ENCODE results near the gene PSPN.

The PSPN gene, protein sequence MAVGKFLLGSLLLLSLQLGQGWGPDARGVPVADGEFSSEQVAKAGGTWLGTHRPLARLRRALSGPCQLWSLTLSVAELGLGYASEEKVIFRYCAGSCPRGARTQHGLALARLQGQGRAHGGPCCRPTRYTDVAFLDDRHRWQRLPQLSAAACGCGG

DNA sequence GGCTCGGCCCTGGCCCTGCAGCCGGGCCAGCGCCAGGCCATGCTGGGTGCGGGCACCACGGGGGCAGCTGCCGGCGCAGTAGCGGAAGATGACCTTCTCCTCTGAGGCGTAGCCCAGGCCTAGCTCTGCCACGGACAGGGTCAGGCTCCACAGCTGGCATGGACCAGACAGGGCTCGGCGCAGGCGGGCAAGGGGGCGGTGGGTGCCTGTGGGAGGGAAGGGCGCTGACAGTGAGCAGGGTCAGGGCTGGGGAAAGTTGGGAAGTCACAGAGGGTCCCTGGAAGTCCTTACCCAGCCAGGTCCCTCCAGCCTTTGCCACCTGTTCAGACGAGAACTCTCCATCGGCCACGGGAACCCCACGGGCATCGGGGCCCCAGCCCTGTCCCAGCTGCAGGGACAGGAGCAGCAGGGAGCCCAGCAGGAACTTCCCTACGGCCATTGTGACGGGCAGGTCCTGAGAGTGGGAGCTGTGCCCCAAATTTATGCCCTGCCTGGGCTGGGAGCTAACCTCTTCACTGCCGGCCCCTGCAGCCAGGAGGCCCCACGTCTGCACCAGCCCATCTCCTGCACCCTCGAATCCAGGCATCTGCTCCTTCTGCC lies at the start of gene PSPN:
TSS of gene PSPN (minus strand) at position 523 of the 600 bp plus-strand sequence. CDS start at position 439, 84 bp downstream.
- DNase-seq (ENCODE audit: low spot score), result no peak

DNA sequence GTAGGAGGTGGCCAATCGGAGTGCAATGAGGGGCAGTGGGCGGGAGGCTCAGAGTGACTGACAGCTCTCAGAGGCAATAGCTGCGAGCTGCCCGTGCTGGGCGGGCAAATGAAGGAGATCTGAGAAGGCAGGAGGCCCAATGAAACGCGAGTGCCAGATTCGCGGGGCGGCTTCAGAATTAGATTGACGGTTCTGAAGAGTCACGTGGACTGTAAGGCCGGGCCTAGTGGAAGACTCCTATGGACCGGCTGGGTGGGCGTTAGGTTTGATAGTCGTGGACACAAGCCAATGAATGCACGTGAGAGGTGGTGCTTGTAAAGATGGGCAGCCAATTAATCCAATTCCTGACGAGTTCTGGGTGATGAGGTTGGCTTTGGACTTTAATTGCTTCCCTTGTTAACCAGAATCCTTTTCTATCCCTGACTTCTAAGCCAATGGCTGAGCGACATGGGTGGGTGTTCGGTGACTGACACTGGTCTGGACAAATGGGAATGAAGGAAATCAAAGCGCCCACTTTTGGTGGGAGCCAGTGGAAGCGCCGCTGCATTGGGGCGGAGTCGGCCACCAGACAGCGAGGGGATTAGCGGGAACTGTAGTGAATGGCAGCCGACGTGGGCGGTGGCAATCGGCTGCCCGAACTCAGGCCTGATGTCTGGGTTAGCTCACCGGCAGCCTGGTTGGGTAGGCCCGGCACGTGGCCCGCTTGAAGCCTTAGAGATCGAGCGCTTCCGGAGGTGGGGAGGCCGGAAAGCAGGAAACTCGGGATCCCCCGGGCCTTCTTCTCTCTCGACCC lies 49.4 kb upstream of the PSPN start:
- peak; percentile 100 for DNase-seq (ENCODE audit: low spot score)

GRCh38 chr19:6424195-6424938 lies 48.6 kb upstream of the PSPN start, which contains the start of gene KHSRP:
Gene KHSRP, minus strand, starts transcription at chr19:6424811. Its CDS starts 110 bp downstream, at chr19:6424701.
- DNase-seq (ENCODE audit: low spot score), result no peak

- peak; percentile 30 for DNase-seq (ENCODE audit: low spot score)
Observed at GRCh38 chr19:6423499-6424194, 47.9 kb upstream of the PSPN start.

DNA sequence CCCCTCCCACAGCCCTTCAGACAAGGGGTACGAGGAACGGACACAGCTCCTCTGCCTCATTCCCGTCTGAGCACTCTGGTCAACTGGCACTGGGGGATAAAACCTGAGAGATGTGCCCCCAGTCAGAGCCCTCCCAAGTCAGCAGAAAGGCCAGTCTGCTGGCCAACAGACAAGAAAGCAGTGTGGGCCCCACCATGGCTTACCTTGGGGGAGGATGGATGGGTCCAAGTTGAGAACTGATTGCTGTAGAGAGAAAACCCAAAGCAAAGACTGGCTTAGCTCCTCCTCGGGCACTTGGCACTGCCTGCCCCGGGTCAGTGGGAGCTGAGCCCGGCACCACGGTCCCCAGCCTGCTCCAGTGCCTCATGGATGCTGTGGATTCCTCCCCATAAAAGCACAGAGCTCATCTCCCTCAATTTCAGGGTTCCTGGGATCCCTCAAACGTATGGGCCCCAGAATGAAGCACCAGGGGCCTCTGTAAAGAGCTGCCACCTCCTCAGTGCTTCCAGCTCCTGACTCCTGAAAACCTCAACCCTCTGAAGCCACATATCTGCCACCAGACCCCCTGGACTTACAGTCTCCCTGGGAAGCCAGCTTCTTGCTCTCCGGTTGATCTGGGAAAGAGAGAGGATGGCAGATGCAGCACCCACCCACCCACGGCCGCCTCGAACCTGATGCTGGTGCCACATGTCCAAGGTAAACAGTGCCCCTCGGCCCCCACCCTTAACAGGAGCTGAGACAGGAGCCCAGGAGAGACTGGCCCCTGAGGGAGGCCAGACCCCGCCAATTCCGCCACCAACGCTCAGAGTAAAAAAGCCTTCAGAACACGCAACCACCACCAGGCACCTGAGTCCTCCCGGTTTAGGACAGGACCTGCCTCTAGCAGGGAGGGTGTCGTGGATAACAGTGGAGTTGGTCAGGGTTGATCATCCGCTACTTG lies 45.6 kb upstream of the PSPN start:
- DNase-seq (ENCODE audit: low spot score), result no peak

- no peak for DNase-seq (ENCODE audit: low spot score)
Observed at GRCh38 chr19:6418562-6418932, 42.8 kb upstream of the PSPN start.

GRCh38 chr19:6417713-6418561 lies 42.2 kb upstream of the PSPN start:
- DNase-seq (ENCODE audit: low spot score), result no peak

DNA sequence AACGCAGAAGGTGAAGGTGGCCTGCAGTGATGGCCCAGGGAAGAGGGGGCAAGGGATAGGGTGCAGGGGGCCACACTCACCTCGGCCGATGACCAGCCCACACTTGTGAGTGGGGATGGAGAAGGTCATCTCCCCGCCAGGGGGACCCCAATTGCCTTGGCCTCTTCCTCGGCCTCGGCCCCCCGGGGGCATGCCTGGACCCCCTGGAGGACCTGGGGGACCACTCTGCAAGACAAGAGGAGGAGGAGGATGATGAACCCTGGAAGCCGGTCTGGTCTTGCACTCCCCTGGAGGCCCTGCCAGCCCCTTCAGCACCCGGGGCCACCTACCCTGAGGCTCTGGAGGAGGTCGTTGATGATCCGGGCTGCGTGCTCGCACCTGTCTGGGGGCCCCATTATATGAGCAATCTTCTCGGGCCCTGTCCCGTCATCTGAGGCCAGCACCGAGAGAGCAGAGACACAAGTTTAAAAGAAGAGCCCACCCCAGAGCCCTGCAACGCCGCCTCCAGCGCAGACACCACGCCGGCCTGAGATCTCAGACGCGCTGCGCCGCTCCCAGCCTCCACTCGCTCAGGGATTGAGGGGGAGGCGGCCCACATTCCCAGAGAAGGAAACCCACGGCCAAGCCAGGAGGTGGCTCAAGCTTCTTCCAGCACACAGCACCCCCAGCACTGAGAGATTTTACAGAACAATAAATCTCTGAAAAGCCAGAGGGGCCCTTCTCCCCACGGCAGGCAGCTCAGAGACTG lies 41.1 kb upstream of the PSPN start:
- DNase-seq (ENCODE audit: low spot score), result no peak

DNA sequence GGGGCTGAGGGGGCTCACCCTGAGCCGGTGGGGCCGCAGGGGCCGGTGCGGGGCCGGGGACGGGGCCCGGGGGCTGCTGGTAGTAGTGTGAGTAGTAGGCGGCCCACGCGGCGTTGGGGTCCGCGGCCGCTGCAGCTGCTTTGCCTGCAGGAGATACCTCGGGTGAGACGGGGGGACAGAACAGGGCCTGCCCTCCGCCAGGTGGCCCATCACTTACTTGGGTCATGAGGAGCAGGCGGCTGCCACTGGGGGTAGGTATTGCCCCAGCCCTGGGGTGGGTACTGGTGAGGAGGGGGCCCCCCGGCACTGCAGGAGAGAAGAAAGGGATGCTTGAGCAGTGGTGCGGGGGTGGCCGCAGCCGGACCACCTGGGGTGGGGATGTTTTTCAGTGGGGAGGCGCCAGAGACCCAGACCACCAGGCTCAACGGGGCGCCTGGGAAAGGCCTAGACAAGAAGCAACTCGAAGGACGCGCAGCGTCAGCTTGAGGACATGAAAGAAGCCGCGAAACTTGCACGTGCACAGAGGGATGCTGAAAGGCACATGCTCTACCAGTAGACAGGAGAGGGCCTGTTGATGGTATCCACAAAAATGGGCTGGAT lies 40.0 kb upstream of the PSPN start:
- no peak for DNase-seq (ENCODE audit: low spot score)

GRCh38 chr19:6414793-6415590 lies 39.3 kb upstream of the PSPN start:
- no peak for DNase-seq (ENCODE audit: low spot score)

DNA sequence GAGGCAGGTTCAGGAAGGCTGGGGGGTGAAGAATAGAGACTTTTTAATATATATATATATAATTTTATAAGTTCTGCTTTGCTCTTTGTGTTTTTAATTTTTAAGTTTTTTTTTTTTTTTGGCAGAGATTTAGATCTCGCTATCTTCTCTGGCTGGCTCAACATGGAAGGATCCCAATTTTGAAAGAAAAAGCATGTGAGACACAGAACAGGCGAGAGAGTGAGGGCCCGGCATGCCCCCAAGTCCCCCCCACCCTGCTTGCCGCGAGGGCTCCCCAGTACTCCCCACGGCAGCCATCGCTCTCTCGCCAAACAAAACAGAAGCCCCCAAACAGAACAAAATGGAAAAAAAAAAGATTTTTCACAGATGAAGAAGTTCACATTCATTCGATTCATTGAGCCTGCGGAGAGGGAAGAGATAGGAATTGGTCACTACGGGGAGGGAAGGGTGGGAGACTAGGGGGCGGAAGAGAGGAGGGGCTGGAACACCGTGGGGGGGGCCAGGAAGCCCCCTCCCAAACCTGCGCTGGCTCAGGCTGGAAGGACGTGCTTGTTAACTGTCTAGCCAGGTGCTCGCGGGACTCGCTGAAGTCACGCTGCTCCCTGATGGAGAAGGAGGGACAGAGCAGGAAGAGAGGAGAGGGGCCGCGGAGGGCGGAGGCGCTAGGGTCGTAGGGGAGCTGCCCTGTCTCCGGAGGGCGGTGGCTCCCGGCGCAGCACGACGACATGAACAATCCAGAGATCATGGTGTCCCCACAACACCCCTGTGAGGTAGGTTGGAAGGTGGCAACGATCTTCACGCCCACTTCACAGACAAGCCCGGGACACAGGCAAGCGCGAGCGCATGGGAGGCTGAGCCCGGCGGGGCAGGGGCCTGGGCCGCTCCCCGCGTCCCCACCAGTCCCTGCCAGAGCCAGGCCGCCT lies 38.2 kb upstream of the PSPN start:
- DNase-seq (ENCODE audit: low spot score), result no peak

GRCh38 chr19:6413291-6413690 lies 37.6 kb upstream of the PSPN start:
- no peak for DNase-seq (ENCODE audit: low spot score)

GRCh38 chr19:6412447-6413091 lies 36.8 kb upstream of the PSPN start:
- no peak for DNase-seq (ENCODE audit: low spot score)

GRCh38 chr19:6412061-6412446 lies 36.3 kb upstream of the PSPN start:
- DNase-seq (ENCODE audit: low spot score), result no peak

DNA sequence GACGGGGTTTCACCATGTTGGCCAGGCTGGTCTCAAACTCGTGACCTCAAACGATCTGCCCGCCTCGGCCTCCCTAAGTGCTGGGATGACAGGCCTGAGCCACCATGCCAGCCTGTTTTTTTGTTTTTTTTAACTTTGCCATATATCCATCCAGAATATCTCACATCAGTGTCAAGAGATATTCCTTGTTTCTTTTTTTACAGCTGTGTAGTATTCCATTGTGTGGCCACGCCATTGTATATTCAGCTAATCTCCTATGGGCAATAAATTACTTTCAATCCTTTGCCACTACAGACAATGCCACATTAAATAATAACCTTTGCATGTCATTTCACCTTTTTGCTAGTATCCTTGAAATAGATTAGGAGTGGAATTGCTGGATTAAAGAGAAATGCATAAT lies 33.6 kb upstream of the PSPN start:
- DNase-seq (ENCODE audit: low spot score), result no peak

- DNase-seq (ENCODE audit: low spot score), result no peak
Observed at GRCh38 chr19:6406401-6406800, 30.7 kb upstream of the PSPN start.

Data from kidney capillary endothelial cell (primary cell).